Stomach (tissue), 9 donors: ENCODE measurements around the gene CELF4. TPM values are rescaled to one million over a fixed set of nuclear protein-coding genes. Genes with fewer than 3 reads are reported as not detected.

Source experiments
- DNase-seq, 2 donors: peaks; one replicate each; pipeline versions ENCODE4 v3.0.0 to v3.0.0-alpha.2; 2013 to 2019
- H3K27ac ChIP-seq, 5 donors: fragments of 200-600 bp in 4 of 5; sonication (generic) in 4 of 5; one replicate each; pipeline ENCODE4 v1.5.1; 2013 to 2019; ENCODE audit warnings: mild to moderate bottlenecking in 1 of 5, moderate library complexity in 1 of 5
- H3K27me3 ChIP-seq, 3 donors: fragments of 200-600 bp; sonication (generic); one replicate each; pipeline ENCODE4 v1.5.1; 2017 to 2019; ENCODE audit warnings: mixed run types in 1 of 3
- H3K36me3 ChIP-seq, 4 donors: fragments of 200-600 bp; sonication (generic); 1 replicate in 3 of 4; 2 replicates in 1 of 4; pipeline ENCODE4 v1.5.1; 2016 to 2019
- H3K4me1 ChIP-seq, 4 donors: fragments of 200-600 bp; sonication (generic); one replicate each; pipeline ENCODE4 v1.5.1; 2016 to 2019
- H3K4me3 ChIP-seq, 4 donors: fragments of 200-600 bp; sonication (generic) in 3 of 4; one replicate each; pipeline ENCODE4 v1.5.1; 2016 to 2019; ENCODE audit warnings: mild to moderate bottlenecking in 1 of 4
- H3K9me3 ChIP-seq, 4 donors: fragments of 200-600 bp; sonication (generic); one replicate each; pipeline ENCODE4 v1.5.1; 2016 to 2019
- CTCF ChIP-seq, 7 experiments: fragments of 450-650 bp in 4 of 7; fragments of 200-600 bp in 3 of 7; sonication (generic) in 3 of 7; IDR thresholded peaks; one replicate each; pipeline ENCODE4 v1.5.1; 2016 to 2019; ENCODE audit warnings: antibody characterized with exemption in 7 of 7, control low read depth in 2 of 7, mild to moderate bottlenecking in 1 of 7
- EP300 ChIP-seq: sonication (generic); formaldehyde crosslinking; IDR thresholded peaks from one replicate; pipeline ENCODE4 v1.6.1; 2017; ENCODE audit warnings: antibody characterized with exemption
- POLR2A ChIP-seq, 4 donors: fragments of 450-650 bp; IDR thresholded peaks; one replicate each; pipeline ENCODE4 v1.6.1; 2016; ENCODE audit warnings: antibody characterized with exemption in 4 of 4, control low read depth in 2 of 4, mild to moderate bottlenecking in 1 of 4, moderate library complexity in 1 of 4
- POLR2AphosphoS5 ChIP-seq, 3 donors: sonication (generic); formaldehyde crosslinking; IDR thresholded peaks; one replicate each; pipeline ENCODE4 v1.6.1; 2016; ENCODE audit warnings: antibody characterized with exemption in 3 of 3
- WGBS, 5 donors: extraction: QIAGEN DNeasy Blood & Tissue Kit in 3 of 5; methylation state at CpG; one replicate each; pipeline versions ENCODE4 v1.1.5 to v1.1.7; 2013 to 2018; 5-methylcytosine and 5-hydroxymethylcytosine counted together
- intact Hi-C: fragments of 100-400 bp; cut with DNase I; formaldehyde crosslinking; loops from one replicate; pipeline ENCODE4 v1.15.1; 2023; ENCODE audit warnings: low total_unique reads
- polyA plus RNA-seq, 3 donors: library from polyadenylated mRNA; stranded (reverse); fragments of 200-250 nt; gene quantifications; one replicate each; pipeline ENCODE4 v1.2.3, GENCODE V29; 2013
- total RNA-seq, 5 donors: library from RNA; depleted of rRNA; stranded (reverse); fragments of >200 nt; gene quantifications; one replicate each; pipeline versions ENCODE4 v1.1.0 to v1.2.3, GENCODE V29; 2014 to 2016
- donor health status: healthy with polysubstance abuse.
- donor health status: Bipolar disorder and iron deficiency.
- donor health status: healthy.

CELF4 gene
- total and polyA plus RNA-seq, 8 donors: 0.93 to 2.4 (median 1.8) TPM; not detected in 2

GRCh38 chr18:37567994-37568359 lies 2.4 kb upstream of the CELF4 start:
- peak overlapping the region in 1 of 4 donors; percentile 71 for H3K4me3 ChIP-seq
- intact Hi-C loops: no loop called here
- no peak for TF ChIP-seq CTCF (IDR thresholded peaks at IDR 0.05)
- no peak overlapping the region for H3K27ac ChIP-seq
- no peaks in the 10 kb centered on the region for H3K36me3 ChIP-seq
- H3K9me3 ChIP-seq: no peaks in the 10 kb centered on the region
- peaks cover 17 to 98% (median 62%) of the 10 kb centered on the region in 3 donors for H3K27me3 ChIP-seq
- DNase-seq: no peak
- H3K4me1 ChIP-seq: peaks cover 23 to 32% (median 28%) of the 10 kb centered on the region in 4 donors
- WGBS, 5 donors: 20 to 40% (median 28%) methylated on average over 10 of the region's 10 CpGs

GRCh38 chr18:37567061-37567993 lies 1.7 kb upstream of the CELF4 start:
- Histone ChIP-seq H3K4me3 (peak overlapping the region; percentile 51 to 71 (median 60)), H3K4me1 (peaks cover 23 to 32% (median 28%) of the 10 kb centered on the region in 4 donors), H3K9me3 (no peaks in the 10 kb centered on the region), H3K27ac (peak overlapping the region in 1 of 5 donors; percentile 13), H3K36me3 (no peaks in the 10 kb centered on the region), H3K27me3 (peaks cover 17 to 98% (median 62%) of the 10 kb centered on the region in 3 donors)
- intact Hi-C loops: no loop called here
- 4 to 7% (median 5%) methylated on average over 69 to 72 of the region's 72 CpGs for WGBS, 5 donors
- TF ChIP-seq POLR2AphosphoS5 (IDR thresholded peaks at IDR 0.05): no peak
- TF ChIP-seq POLR2A (IDR thresholded peaks at IDR 0.05): no peak
- no peak for TF ChIP-seq EP300
- no peak for TF ChIP-seq CTCF (IDR thresholded peaks at IDR 0.05)
- DNase-seq: peak in 1 of 2 donors; percentile 31

- intact Hi-C loops: no loop called here
- Histone ChIP-seq H3K36me3 (no peaks in the 10 kb centered on the region), H3K9me3 (no peaks in the 10 kb centered on the region), H3K4me1 (peaks cover 23 to 32% (median 28%) of the 10 kb centered on the region in 4 donors), H3K27ac (peak overlapping the region in 1 of 5 donors; percentile 13), H3K27me3 (peaks cover 17 to 98% (median 57%) of the 10 kb centered on the region in 3 donors), H3K4me3 (peak overlapping the region; percentile 51 to 71 (median 60))
- TF ChIP-seq POLR2AphosphoS5 (IDR thresholded peaks at IDR 0.05) (no peak), EP300 (no peak), POLR2A (IDR thresholded peaks at IDR 0.05) (no peak), CTCF (IDR thresholded peaks at IDR 0.05) (no peak)
- DNase-seq: peak in 1 of 2 donors; percentile 28
- WGBS, 5 donors: 2 to 3% (median 3%) methylated on average over 35 to 51 of the region's 51 CpGs
Measured at GRCh38 chr18:37566479-37567060, 972 bp upstream of the CELF4 start.

- Histone ChIP-seq H3K4me3 (peak overlapping the region; percentile 51 to 71 (median 60)), H3K4me1 (peaks cover 23 to 32% (median 28%) of the 10 kb centered on the region in 4 donors), H3K27me3 (peaks cover 17 to 98% (median 57%) of the 10 kb centered on the region in 3 donors), H3K36me3 (no peaks in the 10 kb centered on the region), H3K27ac (no peak overlapping the region), H3K9me3 (no peaks in the 10 kb centered on the region)
- 0 to 2% (median 1%) methylated on average over 13 to 49 of the region's 49 CpGs for WGBS, 5 donors
- intact Hi-C loops: no loop called here
- no peak for TF ChIP-seq EP300
- TF ChIP-seq CTCF (IDR thresholded peaks at IDR 0.05): no peak
- TF ChIP-seq POLR2AphosphoS5 (IDR thresholded peaks at IDR 0.05): peak in 1 of 3 donors; percentile 33
- DNase-seq: peak; percentile 33 to 82
Measured at GRCh38 chr18:37565977-37566478, 430 bp upstream of the CELF4 start.
